GM12878 (cell line): Measurements from ENCODE around the gene LHFPL2. TPM values are rescaled to one million over a fixed set of nuclear protein-coding genes. Genes with fewer than 3 reads are reported as not detected.

ENCODE experiments used
- ATAC-seq: fragments of 200-7000 bp; cut with Tn5 transposase; 3 replicates; pipeline ENCODE4 v1.9.1; 2020; ENCODE audit warnings: mild to moderate bottlenecking, moderate library complexity
- BruUV-seq: library from RNA; stranded (reverse); fragments of 400-500 nt; replicated peaks from 2 replicates; lab custom pipeline; 2021; lab: Mats Ljungman, UMichigan
- CTCF ChIA-PET: fragments of 300-600 bp; sonication (Branson Sonifier 250); formaldehyde crosslinking; extraction: SDS; loops from one replicate; lab custom pipeline; 2021; ENCODE audit warnings: inconsistent platforms; lab: Yijun Ruan, JAX
- POLR2A ChIA-PET: fragments of 350-600 bp; formaldehyde crosslinking; extraction: SDS; loops from one replicate; lab custom pipeline; 2021; ENCODE audit warnings: inconsistent platforms; lab: Charles Lee
- RAD21 ChIA-PET: fragments of 300-600 bp; sonication (Branson Sonifier 250); formaldehyde crosslinking; loops from one replicate; lab custom pipeline; 2023; ENCODE audit warnings: antibody characterized with exemption; ENCODE audit not compliant: unreplicated experiment; lab: Charles Lee
- SMC1A ChIA-PET: fragments of 300-600 bp; sonication (Branson Sonifier 250); formaldehyde crosslinking; loops from one replicate; lab custom pipeline; 2023; ENCODE audit not compliant: unreplicated experiment, uncharacterized antibody; lab: Charles Lee
- DNase-seq: peaks from one replicate; pipeline ENCODE4 v3.0.0-alpha.2; 2011; ENCODE audit warnings: low read depth, low spot score
- FAIRE-seq: peaks from 3 replicates; lab custom pipeline; 2011; peaks lifted over from hg19 to GRCh38; lab: Jason Lieb, UNC
- H2AFZ ChIP-seq: 2 replicates; pipeline ENCODE4 v1.6.0; 2011; ENCODE audit warnings: low read depth, low read length, control low read depth; ENCODE audit not compliant: control insufficient read depth
- H3K27ac ChIP-seq: 2 replicates; pipeline ENCODE4 v1.5.1; 2011; ENCODE audit warnings: control low read depth; ENCODE audit not compliant: control insufficient read depth, insufficient read depth
- H3K27me3 ChIP-seq, 2 experiments: replicated peaks in 1 of 2; 2 replicates each; pipeline versions ENCODE4 v1.6.0 to v1.6.1; 2011; ENCODE audit warnings: low read length in 1 of 2; ENCODE audit not compliant: control insufficient read depth in 2 of 2, insufficient read depth in 2 of 2
- H3K36me3 ChIP-seq, 2 experiments: 2 replicates each; pipeline ENCODE4 v1.5.1; 2011; ENCODE audit warnings: low read length in 1 of 2; ENCODE audit not compliant: control insufficient read depth in 2 of 2, insufficient read depth in 2 of 2
- H3K4me1 ChIP-seq: 2 replicates; pipeline ENCODE4 v1.6.1; 2011; ENCODE audit warnings: mild to moderate bottlenecking, low read length, moderate library complexity, mixed read lengths; ENCODE audit not compliant: control insufficient read depth, insufficient read depth
- H3K4me2 ChIP-seq: 2 replicates; pipeline ENCODE4 v1.6.0; 2011; ENCODE audit warnings: control low read depth; ENCODE audit not compliant: control insufficient read depth, insufficient read depth
- H3K4me3 ChIP-seq: fragments of 200-600 bp; sonication (generic); 2 replicates; pipeline ENCODE4 v1.5.1; 2016
- H3K79me2 ChIP-seq: 2 replicates; pipeline ENCODE4 v1.6.0; 2011; ENCODE audit warnings: low read length; ENCODE audit not compliant: control insufficient read depth, insufficient read depth
- H3K9ac ChIP-seq: 2 replicates; pipeline ENCODE4 v1.8.0; 2011; ENCODE audit warnings: low read length, control low read depth, mixed read lengths; ENCODE audit not compliant: control insufficient read depth, insufficient read depth
- H3K9me3 ChIP-seq: replicated peaks from 3 replicates; pipeline ENCODE4 v1.5.1; 2011; ENCODE audit warnings: mild to moderate bottlenecking, low read length; ENCODE audit not compliant: control insufficient read depth, insufficient read depth
- H4K20me1 ChIP-seq: 2 replicates; pipeline ENCODE4 v1.6.0; 2011; ENCODE audit not compliant: control insufficient read depth, insufficient read depth
- ATF7 ChIP-seq: fragments of 450-650 bp; IDR thresholded peaks from 2 replicates; pipeline ENCODE4 v1.6.1; 2016; ENCODE audit warnings: low read depth, mild to moderate bottlenecking
- NRF1 ChIP-seq: conservative IDR thresholded peaks from 2 replicates; pipeline ENCODE4 v1.6.1; 2011; ENCODE audit warnings: mild to moderate bottlenecking, low read depth, low read length, improper control_type of control experiment
- REST ChIP-seq: IDR thresholded peaks from 2 replicates; pipeline ENCODE4 v1.6.1; 2012; ENCODE audit warnings: mild to moderate bottlenecking, low read depth, low read length
- SP1 ChIP-seq: IDR thresholded peaks from one replicate; pipeline ENCODE4 v1.6.1; 2011; ENCODE audit warnings: low read depth, low read length
- WGBS: methylation state at CpG from one replicate; pipeline ENCODE4 v1.1.6; 2016; ENCODE audit warnings: low lambda C conversion rate; ENCODE audit not compliant: insufficient replicate concordance, insufficient coverage; ENCODE audit errors: missing lambda C conversion rate; 5-methylcytosine and 5-hydroxymethylcytosine counted together
- in situ Hi-C: fragments of 300-500 bp; cut with MboI; formaldehyde crosslinking; loops from 9 replicates; pipeline ENCODE4 v1.14.3; 2018; ENCODE audit warnings: mixed read lengths
- intact Hi-C: fragments of 100-400 bp; cut with micrococcal nuclease; formaldehyde crosslinking; loops from one replicate; pipeline ENCODE4 v1.14.2; 2022; ENCODE audit not compliant: unreplicated experiment
- polyA plus RNA-seq, 11 experiments: library from polyadenylated mRNA; depleted of rRNA in 4 of 11; unstranded in 6 of 11; stranded (reverse) in 5 of 11; fragments of >200 nt; fragmentation: Nextera tagmentation in 4 of 11; fragmentation: Illumina TruSeq in 1 of 11; extraction: Ambion mirVana in 4 of 11; extraction: Trizol in 1 of 11; gene quantifications; 1 replicate in 1 of 11; 2 replicates in 10 of 11; pipeline versions ENCODE4 v1.2.1 to v1.2.3, GENCODE V29; 2011 to 2016; ENCODE audit warnings: inconsistent platforms in 2 of 11, missing spikeins in 2 of 11, low read depth in 1 of 11
- total RNA-seq, 4 experiments: library from RNA; depleted of rRNA in 3 of 4; stranded (reverse); fragments of >200 nt in 3 of 4; fragmentation: Illumina TruSeq in 1 of 4; extraction: Trizol in 1 of 4; gene quantifications; 2 replicates each; pipeline versions ENCODE4 v1.2.1 to v1.2.3, GENCODE V29; 2013 to 2021

LHFPL2 gene
- total and polyA plus RNA-seq, 10 of the 15 experiments (the other 5 are each of a cell fraction or from before 2014, with no cell fraction given), result 4.1 to 21.8 (median 12.5) TPM

GRCh38 chr5:78615697-78616096 lies 32.9 kb downstream of the LHFPL2 start:
- in situ Hi-C loops, result no loop called here

More at GRCh38 chr5:78615697-78616096, 32.9 kb downstream of the LHFPL2 start:
- Histone ChIP-seq H3K36me3 (peaks cover 8 to 16% of the 10 kb centered on the region in 2 experiments), H3K27me3 (no peaks in the 10 kb centered on the region), H3K9me3 (peaks cover 4% of the 10 kb centered on the region; the same call in 2 of the 3 replicates), H3K4me2 (no peak overlapping the region), H3K4me3 (no peak overlapping the region), H3K79me2 (no peaks in the 10 kb centered on the region), H3K4me1 (no peaks in the 10 kb centered on the region), H4K20me1 (no peaks in the 10 kb centered on the region), H2AFZ (no peak overlapping the region), H3K9ac (no peak overlapping the region), H3K27ac (no peak overlapping the region)
- WGBS, result 48% methylated on average over 1 of the region's 1 CpG
- RAD21 ChIA-PET, result no interaction called here
- POLR2A ChIA-PET, result no interaction called here
- CTCF ChIA-PET, result no interaction called here
- FAIRE-seq (peak; percentile 7), DNase-seq (no peak), ATAC-seq (no peak)
- SMC1A ChIA-PET, result no interaction called here
- intact Hi-C loops, result no loop called here
- no TSS peak for BruUV-seq
- TF ChIP-seq NRF1 (no peak), SP1 (no peak), REST (no peak), ATF7 (no peak)
